Measurements from ENCODE around the gene DNAJC28.

DNA sequence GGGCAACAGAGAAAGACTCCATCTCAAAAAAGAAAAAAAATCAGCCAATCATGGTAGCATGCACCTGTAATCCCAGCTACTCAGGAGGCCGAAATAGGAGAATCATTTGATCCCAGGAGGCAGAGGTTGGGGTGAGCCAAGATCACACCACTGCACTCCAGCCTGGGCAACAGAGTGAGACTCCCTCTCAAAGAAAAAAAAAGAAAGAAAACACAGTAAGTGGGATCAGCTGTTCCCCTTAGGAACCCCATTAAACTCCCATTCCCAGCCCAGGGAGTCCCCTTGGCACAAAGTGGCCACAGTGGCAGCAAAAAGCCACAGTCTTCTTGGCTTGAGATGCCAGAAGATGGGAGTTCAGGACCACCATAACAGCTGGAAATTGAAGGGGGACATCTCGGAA is 20.8 kb downstream of the DNAJC28 start:
- TF ChIP-seq POLR2AphosphoS5 (IDR thresholded peaks at IDR 0.05; ENCODE audit: low read depth, low read length) = no peak
- TF ChIP-seq POLR2A (IDR thresholded peaks at IDR 0.05; ENCODE audit: low read depth, low read length) = no peak
- TF ChIP-seq TAF1 (IDR thresholded peaks at IDR 0.05; ENCODE audit: borderline replicate concordance, low read depth, low read length) = no peak
